Osteoblast (primary cell): ENCODE data around the gene YBX2. TPM values are rescaled to one million over a fixed set of nuclear protein-coding genes. Genes with fewer than 3 reads are reported as not detected.

Experiments used
- DNase-seq: peaks from one replicate; pipeline ENCODE4 v3.0.0; 2011; ENCODE audit warnings: low spot score, mixed read lengths; ENCODE audit not compliant: insufficient read length; ENCODE audit errors: missing footprints
- H2AFZ ChIP-seq: 2 replicates; pipeline ENCODE4 v1.6.0; 2011; ENCODE audit warnings: mild to moderate bottlenecking, low read length
- H3K27ac ChIP-seq: 2 replicates; pipeline ENCODE4 v1.5.1; 2011; ENCODE audit warnings: mild to moderate bottlenecking, low read depth, low read length, moderate library complexity
- H3K27me3 ChIP-seq: 2 replicates; pipeline ENCODE4 v1.6.0; 2012; ENCODE audit warnings: mild to moderate bottlenecking, control low read depth, inconsistent platforms, low read length, moderate library complexity; ENCODE audit not compliant: insufficient read depth
- H3K36me3 ChIP-seq: 2 replicates; pipeline ENCODE4 v1.5.1; 2011; ENCODE audit warnings: mild to moderate bottlenecking, low read length, control low read depth, moderate library complexity; ENCODE audit not compliant: insufficient read depth
- H3K4me1 ChIP-seq: 2 replicates; pipeline ENCODE4 v1.5.1; 2011; ENCODE audit warnings: mild to moderate bottlenecking, low read length, control low read depth, moderate library complexity; ENCODE audit not compliant: insufficient read depth
- H3K4me2 ChIP-seq: 2 replicates; pipeline ENCODE4 v1.6.0; 2011; ENCODE audit warnings: mild to moderate bottlenecking, low read length; ENCODE audit not compliant: insufficient read depth
- H3K4me3 ChIP-seq: fragments of 200-600 bp; sonication (generic); 3 replicates; pipeline ENCODE4 v1.5.1; 2012; ENCODE audit warnings: mild to moderate bottlenecking, low read length, inconsistent platforms; ENCODE audit not compliant: insufficient read depth
- H3K79me2 ChIP-seq: 2 replicates; pipeline ENCODE4 v1.6.0; 2012; ENCODE audit warnings: mild to moderate bottlenecking, low read length, control low read depth, inconsistent platforms; ENCODE audit not compliant: insufficient read depth
- H3K9me3 ChIP-seq: 2 replicates; pipeline ENCODE4 v1.5.1; 2011; ENCODE audit warnings: low read depth, low read length, control low read depth
- H4K20me1 ChIP-seq: 2 replicates; pipeline ENCODE4 v1.6.0; 2012; ENCODE audit warnings: mild to moderate bottlenecking, low read length, control low read depth; ENCODE audit not compliant: insufficient read depth
- total RNA-seq: library from RNA; depleted of rRNA; stranded (reverse); fragments of >200 nt; gene quantifications from 2 replicates; pipeline ENCODE4 v1.2.3, GENCODE V29; 2012
- TF ChIP-seq, protein P1 (sequence below): IDR thresholded peaks from 2 replicates; pipeline ENCODE4 v1.5.1; 2011; ENCODE audit warnings: mild to moderate bottlenecking, low read depth, low read length, moderate library complexity; ENCODE audit errors: extremely low read depth

The YBX2 gene
- total RNA-seq, 1 donor, result not detected

DNA sequence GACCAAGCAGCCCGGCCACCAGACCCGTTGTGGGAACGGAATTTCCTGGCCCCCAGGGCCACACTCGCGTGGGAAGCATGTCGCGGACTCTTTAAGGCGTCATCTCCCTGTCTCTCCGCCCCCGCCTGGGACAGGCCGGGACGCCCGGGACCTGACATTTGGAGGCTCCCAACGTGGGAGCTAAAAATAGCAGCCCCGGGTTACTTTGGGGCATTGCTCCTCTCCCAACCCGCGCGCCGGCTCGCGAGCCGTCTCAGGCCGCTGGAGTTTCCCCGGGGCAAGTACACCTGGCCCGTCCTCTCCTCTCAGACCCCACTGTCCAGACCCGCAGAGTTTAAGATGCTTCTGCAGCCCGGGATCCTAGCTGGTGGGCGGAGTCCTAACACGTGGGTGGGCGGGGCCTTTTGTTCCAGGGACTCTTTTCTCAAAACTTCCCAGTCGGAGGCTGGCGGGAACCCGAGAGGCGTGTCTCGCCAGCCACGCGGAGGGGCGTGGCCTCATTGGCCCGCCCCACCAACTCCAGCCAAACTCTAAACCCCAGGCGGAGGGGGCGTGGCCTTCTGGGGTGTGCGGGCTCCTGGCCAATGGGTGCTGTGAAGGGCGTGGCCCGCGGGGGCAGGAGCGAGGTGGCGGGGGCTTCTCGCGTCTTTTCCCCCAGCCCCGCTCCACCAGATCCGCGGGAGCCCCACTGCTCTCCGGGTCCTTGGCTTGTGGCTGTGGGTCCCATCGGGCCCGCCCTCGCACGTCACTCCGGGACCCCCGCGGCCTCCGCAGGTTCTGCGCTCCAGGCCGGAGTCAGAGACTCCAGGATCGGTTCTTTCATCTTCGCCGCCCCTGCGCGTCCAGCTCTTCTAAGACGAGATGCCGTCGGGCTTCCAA is 13.1 kb downstream of the YBX2 start, which contains the start of gene SLC2A4:
Gene SLC2A4, plus strand, starts transcription at position 645 of the 879 bp plus-strand sequence. Its CDS starts 217 bp downstream, at position 862.
- peak within 1 kb of the TSS; percentile 53 for H2AFZ ChIP-seq
- H3K4me1 ChIP-seq, result peaks cover 9% of the 10 kb centered on the region
- H3K27ac ChIP-seq, result peak within 1 kb of the TSS; percentile 67
- H4K20me1 ChIP-seq, result no peaks in the 10 kb centered on the region
- TF ChIP-seq, protein P1, sequence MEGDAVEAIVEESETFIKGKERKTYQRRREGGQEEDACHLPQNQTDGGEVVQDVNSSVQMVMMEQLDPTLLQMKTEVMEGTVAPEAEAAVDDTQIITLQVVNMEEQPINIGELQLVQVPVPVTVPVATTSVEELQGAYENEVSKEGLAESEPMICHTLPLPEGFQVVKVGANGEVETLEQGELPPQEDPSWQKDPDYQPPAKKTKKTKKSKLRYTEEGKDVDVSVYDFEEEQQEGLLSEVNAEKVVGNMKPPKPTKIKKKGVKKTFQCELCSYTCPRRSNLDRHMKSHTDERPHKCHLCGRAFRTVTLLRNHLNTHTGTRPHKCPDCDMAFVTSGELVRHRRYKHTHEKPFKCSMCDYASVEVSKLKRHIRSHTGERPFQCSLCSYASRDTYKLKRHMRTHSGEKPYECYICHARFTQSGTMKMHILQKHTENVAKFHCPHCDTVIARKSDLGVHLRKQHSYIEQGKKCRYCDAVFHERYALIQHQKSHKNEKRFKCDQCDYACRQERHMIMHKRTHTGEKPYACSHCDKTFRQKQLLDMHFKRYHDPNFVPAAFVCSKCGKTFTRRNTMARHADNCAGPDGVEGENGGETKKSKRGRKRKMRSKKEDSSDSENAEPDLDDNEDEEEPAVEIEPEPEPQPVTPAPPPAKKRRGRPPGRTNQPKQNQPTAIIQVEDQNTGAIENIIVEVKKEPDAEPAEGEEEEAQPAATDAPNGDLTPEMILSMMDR, result no peak
- H3K4me3 ChIP-seq, result peak within 1 kb of the TSS; percentile 65
- H3K27me3 ChIP-seq, result peaks cover 37% of the 10 kb centered on the region
- peak; percentile 99 for DNase-seq
- peak within 1 kb of the TSS; percentile 85 for H3K4me2 ChIP-seq
- no peaks in the 10 kb centered on the region for H3K79me2 ChIP-seq
- no peaks in the 10 kb centered on the region for H3K36me3 ChIP-seq
- H3K9me3 ChIP-seq, result no peaks in the 10 kb centered on the region

DNA sequence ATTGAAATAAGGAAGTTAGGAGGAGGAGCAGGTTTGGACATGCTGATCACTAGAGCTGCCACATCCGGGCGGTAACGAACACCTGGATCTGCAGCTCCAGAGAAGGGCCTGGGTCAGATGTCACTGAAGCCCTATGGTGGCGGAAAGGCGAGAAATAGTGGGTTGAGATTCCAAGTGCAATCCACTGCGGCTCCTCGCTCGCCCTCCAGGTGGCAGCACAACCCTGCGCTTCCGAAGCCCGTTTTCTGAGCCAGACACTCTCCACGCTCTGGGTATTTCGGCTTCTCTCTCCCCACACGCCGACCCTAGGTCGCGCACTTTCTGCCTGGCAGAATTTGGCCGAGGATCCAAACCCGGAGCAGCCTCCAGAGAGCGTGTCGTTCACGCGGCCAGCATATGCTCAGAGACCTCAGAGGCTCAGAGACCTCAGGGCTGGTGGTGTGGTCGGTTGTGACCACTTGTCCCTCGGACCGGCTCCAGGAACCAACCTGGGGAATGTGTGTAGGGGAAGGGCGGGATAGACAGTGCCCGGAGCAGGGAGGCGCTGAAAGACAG is 13.8 kb downstream of the YBX2 start:
- DNase-seq, result peak; percentile 98
- TF ChIP-seq, protein P1, result peak; percentile 91
- Histone ChIP-seq H3K27ac (peak overlapping the region; percentile 67), H3K9me3 (no peaks in the 10 kb centered on the region), H3K4me1 (peaks cover 9% of the 10 kb centered on the region), H2AFZ (peak overlapping the region; percentile 53), H4K20me1 (no peaks in the 10 kb centered on the region), H3K4me2 (peak overlapping the region; percentile 85), H3K36me3 (no peaks in the 10 kb centered on the region), H3K27me3 (peaks cover 37% of the 10 kb centered on the region), H3K79me2 (no peaks in the 10 kb centered on the region), H3K4me3 (peak overlapping the region; percentile 65)

DNA sequence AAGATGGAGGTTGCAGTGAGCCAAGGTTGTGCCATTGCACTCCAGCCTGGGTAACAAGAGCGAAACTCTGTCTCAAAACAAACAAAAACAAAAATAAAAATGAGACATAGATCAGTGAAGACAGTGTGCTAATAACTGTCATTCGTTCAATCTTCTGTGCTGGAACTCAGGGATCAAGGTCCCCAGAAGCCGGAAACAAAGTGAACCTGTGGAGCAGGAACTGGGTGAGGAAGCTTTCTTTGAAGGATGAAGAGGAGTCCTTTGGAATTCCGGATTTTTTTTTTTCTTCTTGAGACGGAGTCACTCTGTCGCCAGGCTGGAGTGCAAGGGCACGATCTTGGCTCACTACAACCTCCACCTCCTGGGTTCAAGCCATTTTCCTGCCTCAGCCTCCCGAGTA is 15.0 kb downstream of the YBX2 start:
- Histone ChIP-seq H2AFZ (no peak overlapping the region), H3K79me2 (no peaks in the 10 kb centered on the region), H3K9me3 (no peaks in the 10 kb centered on the region), H3K27me3 (peaks cover 30% of the 10 kb centered on the region), H3K27ac (no peak overlapping the region), H3K4me2 (no peak overlapping the region), H3K4me3 (no peak overlapping the region), H3K36me3 (no peaks in the 10 kb centered on the region), H3K4me1 (peaks cover 9% of the 10 kb centered on the region), H4K20me1 (no peaks in the 10 kb centered on the region)
- no peak for DNase-seq
- TF ChIP-seq, protein P1, result no peak

DNA sequence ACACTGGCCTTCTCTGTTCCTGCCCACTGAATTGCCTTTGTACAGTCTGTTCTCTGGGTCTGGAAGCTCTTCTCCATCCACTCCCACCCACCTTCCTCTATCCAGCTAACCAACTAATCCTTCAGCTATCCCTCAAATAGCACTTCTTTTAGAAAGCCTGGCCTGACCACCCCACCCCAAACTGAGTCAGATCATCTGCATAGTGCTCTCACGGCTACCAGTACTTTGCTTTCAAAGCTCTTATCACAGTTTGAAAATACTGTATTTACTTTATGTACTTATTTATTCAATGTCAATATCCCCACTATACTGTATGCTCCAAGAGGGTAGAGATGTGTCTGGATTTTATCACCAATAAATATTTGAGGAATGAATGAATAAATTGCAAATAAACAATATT is 27.7 kb downstream of the YBX2 start:
- Histone ChIP-seq H3K4me2 (no peak overlapping the region), H3K27ac (no peak overlapping the region), H3K27me3 (peaks cover 12% of the 10 kb centered on the region), H3K79me2 (no peaks in the 10 kb centered on the region), H4K20me1 (no peaks in the 10 kb centered on the region), H3K4me1 (peaks cover 12% of the 10 kb centered on the region), H3K4me3 (no peak overlapping the region), H3K36me3 (no peaks in the 10 kb centered on the region), H3K9me3 (no peaks in the 10 kb centered on the region), H2AFZ (no peak overlapping the region)
- TF ChIP-seq, protein P1, result no peak
- DNase-seq, result no peak
